Epidermal melanocyte (primary cell): ENCODE results near the gene KCNJ1.

Experiments
- DNase-seq: peaks from one replicate; pipeline ENCODE4 v3.0.0; 2011; ENCODE audit warnings: low spot score; ENCODE audit not compliant: insufficient read length

KCNJ1 gene

DNA sequence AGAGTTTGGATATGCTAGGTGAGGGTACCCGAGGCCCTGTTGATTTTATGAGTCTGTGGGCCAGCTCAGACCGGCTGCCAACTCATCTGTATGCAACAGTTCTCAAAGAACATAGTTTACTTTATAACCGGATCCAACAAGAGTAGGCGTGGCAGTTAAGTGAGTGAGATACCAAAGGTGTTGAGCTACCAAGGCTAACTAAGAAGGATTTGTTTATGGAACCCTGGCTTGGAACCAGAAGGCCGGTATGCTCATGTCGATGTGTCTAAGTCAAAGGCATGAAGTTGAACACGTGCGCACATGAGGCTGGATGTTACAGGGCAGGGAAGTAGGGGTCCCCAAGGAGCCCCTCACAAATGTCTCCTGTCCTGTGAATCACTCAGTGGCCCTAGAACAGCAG lies at the start of gene KCNJ1:
TSS of gene KCNJ1 (minus strand) at position 20 of the 400 bp plus-strand sequence. CDS start 27,053 bp downstream, outside the sequence.
- DNase-seq: no peak

- DNase-seq: no peak
Observed at GRCh38 chr11:128916681-128917080, 49.6 kb upstream of the KCNJ1 start.

- no peak for DNase-seq
Observed at GRCh38 chr11:128916037-128916572, 49.0 kb upstream of the KCNJ1 start.

- no peak for DNase-seq
Observed at GRCh38 chr11:128915149-128915521, 48.0 kb upstream of the KCNJ1 start.

DNA sequence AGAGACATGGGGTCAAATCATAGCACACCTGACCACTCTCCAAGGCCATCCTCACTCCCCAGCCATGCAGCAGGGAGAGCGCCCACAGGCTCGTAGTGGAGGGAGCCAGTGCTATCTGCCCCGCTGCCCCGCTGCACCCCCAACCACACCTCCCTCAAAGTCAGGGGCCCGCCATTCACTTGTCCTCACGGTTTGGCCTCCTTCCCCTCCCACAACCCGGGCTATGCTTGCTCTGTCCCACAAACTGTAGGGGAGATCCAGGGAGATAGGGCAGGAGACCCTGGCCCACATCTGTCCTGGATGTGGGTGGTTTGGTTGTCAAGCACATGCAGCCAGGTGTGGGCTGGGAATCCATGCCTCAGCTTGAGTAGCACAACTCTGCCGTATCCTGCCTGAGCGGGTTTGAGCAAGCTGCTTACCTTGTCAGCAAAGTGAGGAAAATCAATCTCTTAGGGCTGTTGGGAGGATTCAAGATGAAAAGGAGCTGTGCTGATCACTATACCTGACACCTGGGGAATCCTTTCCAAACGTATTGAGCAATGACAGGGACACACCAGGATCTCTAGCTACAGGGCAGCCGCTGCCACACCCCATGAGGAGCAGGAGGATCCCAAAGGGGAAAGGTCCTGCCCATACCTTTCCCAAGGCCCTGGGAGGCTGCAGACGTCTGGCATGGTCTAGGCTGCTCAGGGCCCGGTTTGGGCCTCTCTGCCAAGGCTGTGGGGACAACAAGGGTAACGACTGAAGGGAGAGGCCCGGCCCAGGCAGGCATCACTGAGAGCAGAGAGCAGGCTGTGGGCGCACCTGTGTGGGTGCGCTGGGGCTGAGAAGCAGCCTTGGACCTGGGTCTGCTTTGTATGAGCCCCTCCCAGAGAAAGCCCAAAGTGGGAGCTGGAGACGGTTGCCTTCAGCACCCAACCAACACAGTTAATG lies 47.4 kb upstream of the KCNJ1 start:
- no peak for DNase-seq

- no peak for DNase-seq
Observed at GRCh38 chr11:128913806-128914205, 46.7 kb upstream of the KCNJ1 start.

DNA sequence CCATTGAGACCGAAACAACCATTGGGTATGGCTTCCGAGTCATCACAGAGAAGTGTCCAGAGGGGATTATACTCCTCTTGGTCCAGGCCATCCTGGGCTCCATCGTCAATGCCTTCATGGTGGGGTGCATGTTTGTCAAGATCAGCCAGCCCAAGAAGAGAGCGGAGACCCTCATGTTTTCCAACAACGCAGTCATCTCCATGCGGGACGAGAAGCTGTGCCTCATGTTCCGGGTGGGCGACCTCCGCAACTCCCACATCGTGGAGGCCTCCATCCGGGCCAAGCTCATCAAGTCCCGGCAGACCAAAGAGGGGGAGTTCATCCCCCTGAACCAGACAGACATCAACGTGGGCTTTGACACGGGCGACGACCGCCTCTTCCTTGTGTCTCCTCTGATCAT lies 44.6 kb upstream of the KCNJ1 start:
- DNase-seq: no peak

DNA sequence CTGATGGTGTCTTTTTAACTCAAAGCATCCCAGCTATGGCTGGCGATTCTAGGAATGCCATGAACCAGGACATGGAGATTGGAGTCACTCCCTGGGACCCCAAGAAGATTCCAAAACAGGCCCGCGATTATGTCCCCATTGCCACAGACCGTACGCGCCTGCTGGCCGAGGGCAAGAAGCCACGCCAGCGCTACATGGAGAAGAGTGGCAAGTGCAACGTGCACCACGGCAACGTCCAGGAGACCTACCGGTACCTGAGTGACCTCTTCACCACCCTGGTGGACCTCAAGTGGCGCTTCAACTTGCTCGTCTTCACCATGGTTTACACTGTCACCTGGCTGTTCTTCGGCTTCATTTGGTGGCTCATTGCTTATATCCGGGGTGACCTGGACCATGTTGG lies 44.1 kb upstream of the KCNJ1 start:
- no peak for DNase-seq

DNA sequence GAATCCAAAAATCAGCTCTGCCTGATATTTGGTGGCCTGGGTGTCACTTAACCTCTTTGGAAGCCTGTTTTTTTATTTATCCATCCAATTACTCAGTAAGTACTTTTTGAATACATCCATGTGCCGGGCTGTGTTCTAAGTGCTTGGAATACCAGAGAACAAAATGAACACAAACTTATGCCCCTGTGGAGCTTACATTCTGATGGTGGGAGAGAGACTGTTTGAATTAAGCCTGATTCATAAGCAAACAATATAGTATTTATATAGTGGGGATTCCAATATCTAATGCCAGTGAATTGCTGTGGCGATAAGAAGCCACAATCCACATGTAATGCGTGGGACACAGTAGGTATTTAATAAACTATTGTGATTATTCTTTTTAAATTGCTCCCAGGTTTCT lies 43.5 kb upstream of the KCNJ1 start:
- no peak for DNase-seq

GRCh38 chr11:128909438-128910125 lies 42.5 kb upstream of the KCNJ1 start:
- no peak for DNase-seq

- peak; percentile 45 for DNase-seq
Observed at GRCh38 chr11:128908391-128909246, 41.5 kb upstream of the KCNJ1 start.

GRCh38 chr11:128907585-128907984 lies 40.5 kb upstream of the KCNJ1 start:
- DNase-seq: no peak

- no peak for DNase-seq
Observed at GRCh38 chr11:128906185-128907050, 39.3 kb upstream of the KCNJ1 start.

DNA sequence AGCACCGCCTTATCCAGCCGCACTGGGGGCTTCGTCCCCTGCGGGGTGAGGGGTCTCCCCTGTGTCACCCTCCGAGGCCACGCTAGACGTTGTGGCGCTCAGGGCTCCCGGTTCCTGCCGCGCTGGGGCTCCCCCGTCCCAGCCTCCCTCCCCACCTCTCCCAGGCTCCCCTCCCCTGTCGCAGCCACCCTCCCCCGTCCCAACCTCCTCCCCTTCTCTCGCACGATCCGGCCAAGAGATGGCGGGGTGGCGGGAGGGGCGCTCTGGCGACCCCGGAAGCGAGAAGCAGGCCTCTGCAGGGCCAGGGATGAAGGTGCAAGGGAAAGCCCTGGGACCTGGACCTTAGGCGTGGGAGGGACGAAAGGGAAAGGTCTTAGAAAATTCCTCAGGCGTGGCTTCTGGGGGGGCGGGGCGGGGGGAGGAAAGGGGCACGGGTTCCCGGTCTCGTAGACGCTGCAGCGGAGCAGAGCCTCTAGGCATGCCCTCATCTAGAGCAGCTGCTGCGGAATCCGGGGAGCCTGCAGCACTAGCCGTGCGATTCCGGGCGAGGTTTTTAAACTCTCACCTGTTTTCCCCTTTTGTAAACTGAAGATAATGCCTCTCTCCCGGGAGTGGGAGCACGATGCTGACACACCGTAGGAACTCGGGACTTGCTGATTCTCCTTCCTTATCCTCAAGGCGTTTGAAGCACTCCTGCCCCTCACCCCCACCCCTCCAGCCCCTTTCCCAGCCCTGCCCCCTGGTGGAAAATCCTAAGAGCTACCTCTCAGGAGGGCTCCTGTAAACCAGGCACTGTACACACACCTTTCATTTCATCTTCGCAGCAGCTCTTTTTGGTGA lies 38.5 kb upstream of the KCNJ1 start:
- no peak for DNase-seq

GRCh38 chr11:128904656-128905344 lies 37.7 kb upstream of the KCNJ1 start:
- no peak for DNase-seq

DNA sequence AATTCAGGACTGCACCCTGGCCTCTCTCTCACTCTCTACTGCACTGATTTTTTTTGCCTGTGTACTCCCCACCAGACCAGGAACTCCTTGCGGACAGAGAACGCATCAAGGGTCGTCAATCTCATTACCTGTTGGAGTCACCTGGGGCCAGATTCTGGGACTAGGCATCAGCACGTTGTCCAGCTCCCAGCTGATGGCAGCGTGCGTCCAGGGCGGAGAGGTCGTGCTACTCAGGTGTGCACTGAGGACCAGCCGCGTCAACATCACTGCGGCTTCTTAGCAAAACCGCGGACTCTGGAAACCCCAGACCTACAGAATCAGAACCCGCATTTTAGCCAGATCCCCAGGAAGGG lies 37.2 kb upstream of the KCNJ1 start:
- no peak for DNase-seq

- DNase-seq: no peak
Observed at GRCh38 chr11:128903248-128904061, 36.4 kb upstream of the KCNJ1 start.

DNA sequence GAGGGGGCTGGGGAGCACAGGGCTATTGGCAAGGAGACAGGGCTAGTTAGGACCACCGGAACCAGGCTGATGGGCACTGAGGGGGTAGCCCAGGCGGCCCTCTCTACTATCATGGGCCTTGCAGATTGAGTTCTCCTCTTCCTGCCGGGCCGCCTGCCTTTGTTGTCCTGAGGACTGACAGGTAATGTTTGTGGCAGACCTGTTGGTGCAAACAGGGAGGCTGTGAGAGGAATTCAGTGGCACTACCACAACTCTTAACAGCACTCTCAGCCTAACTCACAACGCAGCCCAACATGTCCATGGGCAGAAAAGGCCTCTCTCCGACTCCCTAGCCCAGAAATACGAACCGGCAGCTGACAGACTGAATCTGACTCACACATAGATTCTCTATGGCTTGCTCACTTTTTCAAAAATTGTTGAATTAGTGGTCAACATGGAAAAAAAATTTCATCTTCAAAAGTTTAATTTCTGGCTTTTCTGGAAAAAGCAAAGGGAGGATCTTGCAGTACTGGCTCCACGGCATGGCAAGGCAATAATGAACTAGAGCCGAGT lies 35.5 kb upstream of the KCNJ1 start:
- no peak for DNase-seq
